Measurements from ENCODE around the gene TMEM132D.

The TMEM132D gene

GRCh38 chr12:129605666-129606065 is 298.2 kb downstream of the TMEM132D start:
- DNase-seq (ENCODE audit: low read depth in 1 of 2, low spot score in 1 of 2), result no peak

- DNase-seq (ENCODE audit: low read depth in 1 of 2, low spot score in 1 of 2), result no peak
Measured at GRCh38 chr12:129604506-129604905, 299.3 kb downstream of the TMEM132D start.

GRCh38 chr12:129599406-129599805 is 304.4 kb downstream of the TMEM132D start:
- DNase-seq (ENCODE audit: low read depth in 1 of 2, low spot score in 1 of 2), result no peak

GRCh38 chr12:129594098-129594497 is 309.7 kb downstream of the TMEM132D start:
- DNase-seq (ENCODE audit: low read depth in 1 of 2, low spot score in 1 of 2), result no peak

GRCh38 chr12:129592449-129592848 is 311.4 kb downstream of the TMEM132D start:
- DNase-seq (ENCODE audit: low read depth in 1 of 2, low spot score in 1 of 2), result no peak

GRCh38 chr12:129589503-129589902 is 314.3 kb downstream of the TMEM132D start:
- DNase-seq (ENCODE audit: low read depth in 1 of 2, low spot score in 1 of 2), result no peak

- no peak for DNase-seq (ENCODE audit: low read depth in 1 of 2, low spot score in 1 of 2)
Measured at GRCh38 chr12:129588142-129588541, 315.7 kb downstream of the TMEM132D start.

- DNase-seq (ENCODE audit: low read depth in 1 of 2, low spot score in 1 of 2), result no peak
Measured at GRCh38 chr12:129585296-129585695, 318.5 kb downstream of the TMEM132D start.

- DNase-seq (ENCODE audit: low read depth in 1 of 2, low spot score in 1 of 2), result no peak
Measured at GRCh38 chr12:129579879-129580278, 323.9 kb downstream of the TMEM132D start.

- no peak for DNase-seq (ENCODE audit: low read depth in 1 of 2, low spot score in 1 of 2)
Measured at GRCh38 chr12:129571901-129572494, 331.8 kb downstream of the TMEM132D start.

GRCh38 chr12:129570796-129571400 is 332.9 kb downstream of the TMEM132D start:
- DNase-seq (ENCODE audit: low read depth in 1 of 2, low spot score in 1 of 2), result no peak

GRCh38 chr12:129566800-129567199 is 337.0 kb downstream of the TMEM132D start:
- no peak for DNase-seq (ENCODE audit: low read depth in 1 of 2, low spot score in 1 of 2)

GRCh38 chr12:129564768-129565167 is 339.1 kb downstream of the TMEM132D start:
- DNase-seq (ENCODE audit: low read depth in 1 of 2, low spot score in 1 of 2), result no peak

GRCh38 chr12:129563266-129563665 is 340.6 kb downstream of the TMEM132D start:
- no peak for DNase-seq (ENCODE audit: low read depth in 1 of 2, low spot score in 1 of 2)

- DNase-seq (ENCODE audit: low read depth in 1 of 2, low spot score in 1 of 2), result no peak
Measured at GRCh38 chr12:129561304-129561703, 342.5 kb downstream of the TMEM132D start.

GRCh38 chr12:129559776-129560175 is 344.0 kb downstream of the TMEM132D start:
- DNase-seq (ENCODE audit: low read depth in 1 of 2, low spot score in 1 of 2), result no peak

- no peak for DNase-seq (ENCODE audit: low read depth in 1 of 2, low spot score in 1 of 2)
Measured at GRCh38 chr12:129558036-129558435, 345.8 kb downstream of the TMEM132D start.

GRCh38 chr12:129556082-129556481 is 347.7 kb downstream of the TMEM132D start:
- DNase-seq (ENCODE audit: low read depth in 1 of 2, low spot score in 1 of 2), result no peak

- DNase-seq (ENCODE audit: low read depth in 1 of 2, low spot score in 1 of 2), result no peak
Measured at GRCh38 chr12:129552996-129553750, 350.7 kb downstream of the TMEM132D start.

- no peak for DNase-seq (ENCODE audit: low read depth in 1 of 2, low spot score in 1 of 2)
Measured at GRCh38 chr12:129551441-129551840, 352.4 kb downstream of the TMEM132D start.

- DNase-seq (ENCODE audit: low read depth in 1 of 2, low spot score in 1 of 2), result no peak
Measured at GRCh38 chr12:129550353-129550752, 353.5 kb downstream of the TMEM132D start.

- DNase-seq (ENCODE audit: low read depth in 1 of 2, low spot score in 1 of 2), result no peak
Measured at GRCh38 chr12:129549656-129550055, 354.2 kb downstream of the TMEM132D start.
